Brain microvascular endothelial cell (primary cell): ENCODE measurements around the gene IMMP2L.

Experiments
- DNase-seq: peaks from one replicate; pipeline ENCODE4 v3.0.0-alpha.2; 2020
- H3K27ac ChIP-seq: fragments of 250-450 bp; sonication (Bioruptor Pico); 2 replicates; pipeline ENCODE4 v1.5.1; 2020; ENCODE audit warnings: mild to moderate bottlenecking, moderate library complexity
- H3K27me3 ChIP-seq: fragments of 250-450 bp; sonication (Bioruptor Pico); replicated peaks from 2 replicates; pipeline ENCODE4 v1.5.1; 2020; ENCODE audit warnings: mild to moderate bottlenecking
- H3K36me3 ChIP-seq: fragments of 250-450 bp; sonication (Bioruptor Pico); replicated peaks from 2 replicates; pipeline ENCODE4 v1.5.1; 2020; ENCODE audit warnings: mild to moderate bottlenecking
- H3K4me3 ChIP-seq: 2 replicates; pipeline ENCODE4 v1.5.1; 2011; ENCODE audit warnings: low read depth, mild to moderate bottlenecking, control low read depth, low read length, moderate library complexity
- CTCF ChIP-seq: IDR thresholded peaks from 2 replicates; pipeline ENCODE4 v1.5.1; 2011; ENCODE audit warnings: low read depth, mild to moderate bottlenecking, moderate library complexity, low read length, control low read depth, inconsistent platforms; ENCODE audit errors: missing control alignments
- in situ Hi-C: cut with HindIII; loops from 2 replicates; pipeline ENCODE4 v1.10.0; 2017; ENCODE audit warnings: low sequenced_read_pairs, low pct_ligation_motif_present

Gene IMMP2L

DNA sequence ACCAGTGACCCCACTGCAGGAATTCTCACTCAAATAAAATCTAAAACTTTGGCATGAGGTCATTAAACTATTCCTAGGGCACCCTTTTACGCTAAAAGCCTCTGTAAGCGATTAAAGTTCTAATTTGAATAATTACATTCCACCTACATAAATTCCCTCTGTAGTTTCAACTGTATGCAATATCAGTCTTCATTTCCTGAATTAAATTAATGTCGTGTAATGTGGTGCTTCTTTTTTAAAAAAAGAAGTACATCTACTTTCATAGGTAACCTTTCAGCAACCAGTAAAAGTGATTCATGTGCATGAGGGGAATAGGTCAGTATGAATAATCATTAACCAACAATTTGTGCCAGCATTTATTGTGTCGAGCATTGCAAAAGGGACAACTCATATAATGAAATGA lies 44.7 kb downstream of the IMMP2L start:
- no peak overlapping the region for H3K27ac ChIP-seq
- no peaks in the 10 kb centered on the region for H3K27me3 ChIP-seq
- H3K4me3 ChIP-seq, result no peak overlapping the region
- H3K36me3 ChIP-seq, result no peaks in the 10 kb centered on the region
- in situ Hi-C loops, result no loop called here
- no peak for DNase-seq
- TF ChIP-seq CTCF, result no peak

DNA sequence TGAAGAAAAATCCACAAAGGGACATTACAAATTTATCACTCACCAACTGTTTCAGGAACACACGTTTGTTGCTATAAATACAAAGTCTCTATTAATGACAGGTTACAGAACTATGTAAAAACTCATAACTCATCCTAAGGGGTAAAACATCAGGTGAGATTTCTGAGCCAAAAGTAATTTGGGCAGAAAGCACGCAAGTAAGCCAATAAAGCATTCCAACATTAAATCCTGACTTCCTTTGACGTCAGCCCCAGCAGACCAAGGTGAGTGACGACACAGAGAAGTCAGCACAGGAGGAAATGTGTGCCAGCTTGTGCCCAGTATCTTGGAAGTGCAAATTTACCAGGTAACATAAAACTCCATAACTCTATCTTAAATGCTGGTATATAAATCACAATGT lies 45.7 kb downstream of the IMMP2L start:
- no peak overlapping the region for H3K27ac ChIP-seq
- in situ Hi-C loops, result no loop called here
- H3K4me3 ChIP-seq, result no peak overlapping the region
- no peaks in the 10 kb centered on the region for H3K27me3 ChIP-seq
- H3K36me3 ChIP-seq, result no peaks in the 10 kb centered on the region
- no peak for DNase-seq
- no peak for TF ChIP-seq CTCF

DNA sequence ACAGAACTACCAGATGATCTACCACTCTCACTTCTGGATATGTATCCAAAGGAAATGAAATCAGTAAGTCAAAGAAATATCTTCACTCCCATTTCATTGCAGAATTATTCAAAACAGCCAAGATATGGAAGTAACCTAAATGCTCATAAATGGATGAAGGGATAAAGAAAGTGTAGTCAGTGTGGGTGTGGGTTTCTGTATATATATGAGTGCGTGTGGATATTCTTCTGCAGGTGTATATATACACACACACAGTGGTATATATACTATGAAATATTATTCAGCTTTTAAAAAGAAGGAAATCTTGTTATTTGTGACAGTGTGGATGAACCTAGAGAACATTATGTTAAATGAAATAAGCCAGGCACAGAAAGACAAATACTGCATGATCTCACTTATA lies 48.7 kb downstream of the IMMP2L start:
- no peaks in the 10 kb centered on the region for H3K27me3 ChIP-seq
- H3K36me3 ChIP-seq, result no peaks in the 10 kb centered on the region
- in situ Hi-C loops, result no loop called here
- TF ChIP-seq CTCF, result no peak
- H3K4me3 ChIP-seq, result no peak overlapping the region
- H3K27ac ChIP-seq, result no peak overlapping the region
- DNase-seq, result no peak

- no peak overlapping the region for H3K27ac ChIP-seq
- in situ Hi-C loops, result no loop called here
- DNase-seq, result no peak
- TF ChIP-seq CTCF, result no peak
- H3K27me3 ChIP-seq, result no peaks in the 10 kb centered on the region
- no peak overlapping the region for H3K4me3 ChIP-seq
- no peaks in the 10 kb centered on the region for H3K36me3 ChIP-seq
These were observed 50.4 kb downstream of the IMMP2L start for GRCh38 chr7:111511845-111512244.

DNA sequence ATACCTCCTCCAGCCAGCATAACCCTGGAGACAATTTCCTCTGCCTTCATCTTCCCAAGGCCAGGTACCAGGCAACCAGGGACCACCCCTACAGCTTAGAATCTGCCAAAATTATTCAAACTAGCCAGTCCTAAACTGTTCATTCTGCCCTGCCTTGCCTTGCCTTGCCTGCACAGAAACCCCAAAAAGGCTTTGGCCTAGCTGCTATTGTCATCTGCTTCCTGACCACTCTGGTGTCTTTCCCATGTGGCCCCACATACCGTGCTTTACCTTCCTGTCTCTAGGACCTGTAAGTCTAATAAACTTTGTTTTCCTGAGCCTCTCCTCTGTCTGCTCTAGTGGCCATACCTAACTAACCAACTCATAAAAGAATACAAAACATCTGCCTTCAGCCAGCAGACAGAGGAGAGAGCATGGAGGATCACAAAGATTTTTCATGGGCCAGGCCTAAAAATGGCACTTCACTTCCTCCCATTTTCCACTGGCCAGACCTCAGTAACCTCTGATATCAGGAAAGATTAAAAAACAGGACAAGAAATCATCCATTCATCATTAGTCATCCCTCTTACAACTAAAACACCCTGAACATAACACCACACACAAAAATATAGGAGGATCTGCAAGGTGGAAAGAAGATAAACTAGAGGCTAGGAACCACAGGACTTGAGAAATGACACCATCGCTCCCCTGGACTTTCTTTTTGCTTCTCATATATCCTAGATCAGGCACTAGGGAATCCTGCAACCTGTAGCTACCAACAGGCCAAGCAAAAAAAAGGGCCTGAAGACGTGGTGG lies 51.5 kb downstream of the IMMP2L start:
- no peak for TF ChIP-seq CTCF
- in situ Hi-C loops, result no loop called here
- H3K27me3 ChIP-seq, result no peaks in the 10 kb centered on the region
- no peak overlapping the region for H3K4me3 ChIP-seq
- DNase-seq, result no peak
- no peak overlapping the region for H3K27ac ChIP-seq
- H3K36me3 ChIP-seq, result no peaks in the 10 kb centered on the region

DNA sequence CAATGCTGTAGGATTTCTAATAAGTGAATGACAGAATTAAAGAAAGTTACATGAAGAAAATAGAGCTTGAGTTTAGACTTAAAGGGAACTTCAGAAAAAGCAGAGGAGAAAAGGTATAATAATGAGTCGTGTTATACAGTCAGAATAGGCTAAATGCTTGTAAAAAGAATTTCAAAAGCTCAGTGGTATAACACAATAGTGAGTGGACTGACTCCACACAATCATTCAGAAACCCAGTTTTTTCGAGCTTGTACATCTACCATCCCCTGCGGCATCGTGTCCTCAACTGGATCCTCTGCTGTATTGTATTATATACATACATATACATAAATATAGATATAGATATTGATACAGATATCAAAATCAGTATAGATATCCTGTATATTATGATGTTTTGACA lies 52.2 kb downstream of the IMMP2L start:
- Histone ChIP-seq H3K27me3 (no peaks in the 10 kb centered on the region), H3K4me3 (no peak overlapping the region), H3K27ac (no peak overlapping the region), H3K36me3 (no peaks in the 10 kb centered on the region)
- in situ Hi-C loops, result no loop called here
- no peak for TF ChIP-seq CTCF
- no peak for DNase-seq
